GM12878 (cell line): ENCODE data around the gene WDFY4. TPM values are rescaled to one million over a fixed set of nuclear protein-coding genes. Genes with fewer than 3 reads are reported as not detected.

Source experiments
- ATAC-seq: fragments of 200-7000 bp; cut with Tn5 transposase; 3 replicates; pipeline ENCODE4 v1.9.1; 2020; ENCODE audit warnings: mild to moderate bottlenecking, moderate library complexity
- BruUV-seq: library from RNA; stranded (reverse); fragments of 400-500 nt; replicated peaks from 2 replicates; lab custom pipeline; 2021; lab: Mats Ljungman, UMichigan
- CTCF ChIA-PET: fragments of 300-600 bp; sonication (Branson Sonifier 250); formaldehyde crosslinking; extraction: SDS; loops from one replicate; lab custom pipeline; 2021; ENCODE audit warnings: inconsistent platforms; lab: Yijun Ruan, JAX
- POLR2A ChIA-PET: fragments of 350-600 bp; formaldehyde crosslinking; extraction: SDS; loops from one replicate; lab custom pipeline; 2021; ENCODE audit warnings: inconsistent platforms; lab: Charles Lee
- RAD21 ChIA-PET: fragments of 300-600 bp; sonication (Branson Sonifier 250); formaldehyde crosslinking; loops from one replicate; lab custom pipeline; 2023; ENCODE audit warnings: antibody characterized with exemption; ENCODE audit not compliant: unreplicated experiment; lab: Charles Lee
- SMC1A ChIA-PET: fragments of 300-600 bp; sonication (Branson Sonifier 250); formaldehyde crosslinking; loops from one replicate; lab custom pipeline; 2023; ENCODE audit not compliant: unreplicated experiment, uncharacterized antibody; lab: Charles Lee
- DNase-seq: peaks from one replicate; pipeline ENCODE4 v3.0.0-alpha.2; 2011; ENCODE audit warnings: low read depth, low spot score
- FAIRE-seq: peaks from 3 replicates; lab custom pipeline; 2011; peaks lifted over from hg19 to GRCh38; lab: Jason Lieb, UNC
- H2AFZ ChIP-seq: 2 replicates; pipeline ENCODE4 v1.6.0; 2011; ENCODE audit warnings: low read depth, low read length, control low read depth; ENCODE audit not compliant: control insufficient read depth
- H3K27ac ChIP-seq: 2 replicates; pipeline ENCODE4 v1.5.1; 2011; ENCODE audit warnings: control low read depth; ENCODE audit not compliant: control insufficient read depth, insufficient read depth
- H3K27me3 ChIP-seq, 2 experiments: replicated peaks in 1 of 2; 2 replicates each; pipeline versions ENCODE4 v1.6.0 to v1.6.1; 2011; ENCODE audit warnings: low read length in 1 of 2; ENCODE audit not compliant: control insufficient read depth in 2 of 2, insufficient read depth in 2 of 2
- H3K36me3 ChIP-seq, 2 experiments: 2 replicates each; pipeline ENCODE4 v1.5.1; 2011; ENCODE audit warnings: low read length in 1 of 2; ENCODE audit not compliant: control insufficient read depth in 2 of 2, insufficient read depth in 2 of 2
- H3K4me1 ChIP-seq: 2 replicates; pipeline ENCODE4 v1.6.1; 2011; ENCODE audit warnings: mild to moderate bottlenecking, low read length, moderate library complexity, mixed read lengths; ENCODE audit not compliant: control insufficient read depth, insufficient read depth
- H3K4me2 ChIP-seq: 2 replicates; pipeline ENCODE4 v1.6.0; 2011; ENCODE audit warnings: control low read depth; ENCODE audit not compliant: control insufficient read depth, insufficient read depth
- H3K4me3 ChIP-seq: fragments of 200-600 bp; sonication (generic); 2 replicates; pipeline ENCODE4 v1.5.1; 2016
- H3K79me2 ChIP-seq: 2 replicates; pipeline ENCODE4 v1.6.0; 2011; ENCODE audit warnings: low read length; ENCODE audit not compliant: control insufficient read depth, insufficient read depth
- H3K9ac ChIP-seq: 2 replicates; pipeline ENCODE4 v1.8.0; 2011; ENCODE audit warnings: low read length, control low read depth, mixed read lengths; ENCODE audit not compliant: control insufficient read depth, insufficient read depth
- H3K9me3 ChIP-seq: replicated peaks from 3 replicates; pipeline ENCODE4 v1.5.1; 2011; ENCODE audit warnings: mild to moderate bottlenecking, low read length; ENCODE audit not compliant: control insufficient read depth, insufficient read depth
- H4K20me1 ChIP-seq: 2 replicates; pipeline ENCODE4 v1.6.0; 2011; ENCODE audit not compliant: control insufficient read depth, insufficient read depth
- BACH1 ChIP-seq: fragments of 450-650 bp; IDR thresholded peaks from 2 replicates; pipeline ENCODE4 v1.6.1; 2017; ENCODE audit warnings: mild to moderate bottlenecking, borderline replicate concordance
- CBX5 ChIP-seq: sonication (generic); IDR thresholded peaks from 2 replicates; pipeline ENCODE4 v1.6.1; 2016; ENCODE audit warnings: low read depth, moderate library complexity, mild to moderate bottlenecking, inconsistent platforms
- E4F1 ChIP-seq: fragments of 450-650 bp; IDR thresholded peaks from 2 replicates; pipeline ENCODE4 v1.6.1; 2018; ENCODE audit warnings: borderline replicate concordance, mild to moderate bottlenecking; ENCODE audit not compliant: partially characterized antibody
- ETV6 ChIP-seq, 2 experiments: fragments of 450-650 bp in 1 of 2; IDR thresholded peaks in 1 of 2; conservative IDR thresholded peaks in 1 of 2; 2 replicates each; pipeline ENCODE4 v1.6.1; 2014; ENCODE audit warnings: antibody characterized with exemption in 1 of 2, borderline replicate concordance in 1 of 2, low read depth in 1 of 2, mild to moderate bottlenecking in 1 of 2, moderate library complexity in 1 of 2
- IKZF2 ChIP-seq, 2 experiments: fragments of 450-650 bp; IDR thresholded peaks; 2 replicates each; pipeline ENCODE4 v1.6.1; 2017; ENCODE audit warnings: mild to moderate bottlenecking in 2 of 2, moderate library complexity in 2 of 2
- JUNB ChIP-seq: IDR thresholded peaks from 2 replicates; pipeline ENCODE4 v1.6.1; 2016; ENCODE audit warnings: antibody characterized with exemption, mild to moderate bottlenecking
- MTA2 ChIP-seq: fragments of 450-650 bp; IDR thresholded peaks from 2 replicates; pipeline ENCODE4 v1.6.1; 2016; ENCODE audit warnings: low read depth, mild to moderate bottlenecking, moderate library complexity
- MYB ChIP-seq: fragments of 150-350 bp; IDR thresholded peaks from 2 replicates; pipeline ENCODE4 v1.6.1; 2014; ENCODE audit warnings: mild to moderate bottlenecking, low read depth, low read length, borderline replicate concordance
- NR2C2 ChIP-seq: IDR thresholded peaks from 2 replicates; pipeline ENCODE4 v1.6.1; 2011; ENCODE audit warnings: borderline replicate concordance, low read depth; ENCODE audit not compliant: control insufficient read depth, insufficient read length
- PML ChIP-seq: IDR thresholded peaks from 2 replicates; pipeline ENCODE4 v1.6.1; 2012; ENCODE audit warnings: low read length, inconsistent platforms
- POLR2A ChIP-seq: IDR thresholded peaks from 2 replicates; pipeline ENCODE4 v1.6.1; 2011; ENCODE audit warnings: low read depth, mild to moderate bottlenecking, low read length
- POLR2AphosphoS2 ChIP-seq: IDR thresholded peaks from 2 replicates; pipeline ENCODE4 v1.6.1; 2011; ENCODE audit warnings: low read depth, mild to moderate bottlenecking, low read length, improper control_type of control experiment, moderate library complexity
- POU2F2 ChIP-seq: IDR thresholded peaks from 3 replicates; pipeline ENCODE4 v1.6.1; 2011; ENCODE audit warnings: low read depth, mild to moderate bottlenecking, low read length, borderline replicate concordance
- RAD51 ChIP-seq: fragments of 450-650 bp; IDR thresholded peaks from 2 replicates; pipeline ENCODE4 v1.6.1; 2016; ENCODE audit warnings: moderate library complexity, mild to moderate bottlenecking, inconsistent platforms
- SMC3 ChIP-seq: IDR thresholded peaks from 2 replicates; pipeline ENCODE4 v1.6.1; 2011; ENCODE audit warnings: low read length, improper control_type of control experiment, borderline replicate concordance
- SRF ChIP-seq, 2 experiments: IDR thresholded peaks; 2 replicates each; pipeline ENCODE4 v1.6.1; 2011; ENCODE audit warnings: low read depth in 2 of 2, low read length in 2 of 2, mild to moderate bottlenecking in 1 of 2, moderate library complexity in 1 of 2
- STAT1 ChIP-seq: fragments of 450-650 bp; conservative IDR thresholded peaks from 2 replicates; pipeline ENCODE4 v1.6.1; 2014; ENCODE audit warnings: antibody characterized with exemption, mild to moderate bottlenecking
- ZNF592 ChIP-seq: fragments of 450-650 bp; IDR thresholded peaks from 2 replicates; pipeline ENCODE4 v1.6.1; 2017; ENCODE audit warnings: mild to moderate bottlenecking, moderate library complexity
- ZZZ3 ChIP-seq: IDR thresholded peaks from 2 replicates; pipeline ENCODE4 v1.6.1; 2011; ENCODE audit warnings: low read depth; ENCODE audit not compliant: control insufficient read depth, insufficient read length
- WGBS: methylation state at CpG from one replicate; pipeline ENCODE4 v1.1.6; 2016; ENCODE audit warnings: low lambda C conversion rate; ENCODE audit not compliant: insufficient replicate concordance, insufficient coverage; ENCODE audit errors: missing lambda C conversion rate; 5-methylcytosine and 5-hydroxymethylcytosine counted together
- in situ Hi-C: fragments of 300-500 bp; cut with MboI; formaldehyde crosslinking; loops from 9 replicates; pipeline ENCODE4 v1.14.3; 2018; ENCODE audit warnings: mixed read lengths
- intact Hi-C: fragments of 100-400 bp; cut with micrococcal nuclease; formaldehyde crosslinking; loops from one replicate; pipeline ENCODE4 v1.14.2; 2022; ENCODE audit not compliant: unreplicated experiment
- polyA plus RNA-seq, 11 experiments: library from polyadenylated mRNA; depleted of rRNA in 4 of 11; unstranded in 6 of 11; stranded (reverse) in 5 of 11; fragments of >200 nt; fragmentation: Nextera tagmentation in 4 of 11; fragmentation: Illumina TruSeq in 1 of 11; extraction: Ambion mirVana in 4 of 11; extraction: Trizol in 1 of 11; gene quantifications; 1 replicate in 1 of 11; 2 replicates in 10 of 11; pipeline versions ENCODE4 v1.2.1 to v1.2.3, GENCODE V29; 2011 to 2016; ENCODE audit warnings: inconsistent platforms in 2 of 11, missing spikeins in 2 of 11, low read depth in 1 of 11
- total RNA-seq, 4 experiments: library from RNA; depleted of rRNA in 3 of 4; stranded (reverse); fragments of >200 nt in 3 of 4; fragmentation: Illumina TruSeq in 1 of 4; extraction: Trizol in 1 of 4; gene quantifications; 2 replicates each; pipeline versions ENCODE4 v1.2.1 to v1.2.3, GENCODE V29; 2013 to 2021

Gene WDFY4
- total and polyA plus RNA-seq, 10 of the 15 experiments (the other 5 are each of a cell fraction or from before 2014, with no cell fraction given) = 13.5 to 132 (median 47.3) TPM

DNA sequence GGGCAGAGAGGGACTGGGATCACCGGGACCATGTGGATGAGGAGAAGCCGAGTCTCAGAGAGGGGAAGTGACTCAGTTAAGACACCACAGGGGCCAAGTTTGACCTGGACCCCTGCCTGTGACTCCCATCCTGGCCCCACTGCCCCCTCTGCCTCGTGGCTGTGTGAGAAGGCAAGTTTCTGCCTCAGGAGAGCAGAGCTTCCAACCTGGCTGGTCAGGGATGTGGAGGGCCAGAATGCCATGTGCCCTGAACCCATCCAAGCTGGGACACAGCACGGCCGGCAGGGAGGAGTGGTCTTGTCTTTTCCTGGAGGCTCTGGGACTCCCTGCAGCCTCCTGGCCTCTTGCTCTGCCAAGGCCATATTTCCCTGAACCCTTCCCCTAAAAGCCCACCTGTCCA is 19.5 kb downstream of the WDFY4 start:
- CTCF ChIA-PET = interaction anchor here (1.0 to 19.6 kb wide), 2 partner anchors 47 to 96 kb away, joined by 3 to 221 read pairs; no protein-coding TSS in a partner anchor
- Histone ChIP-seq H4K20me1 (no peaks in the 10 kb centered on the region; the same call in 1 of the 2 replicates), H2AFZ (no peak overlapping the region), H3K27me3 (no peaks in the 10 kb centered on the region), H3K9me3 (no peaks in the 10 kb centered on the region), H3K4me2 (no peak overlapping the region), H3K4me3 (no peak overlapping the region), H3K4me1 (peaks cover 24% of the 10 kb centered on the region), H3K36me3 (peaks cover 4 to 15% of the 10 kb centered on the region in 2 experiments), H3K9ac (no peak overlapping the region), H3K79me2 (peaks cover 75% of the 10 kb centered on the region), H3K27ac (no peak overlapping the region)
- BruUV-seq = no TSS peak
- no peak for ATAC-seq
- intact Hi-C loops = loop anchor here (5.0 kb wide), 1 partner anchor 152 kb away; no protein-coding TSS in a partner anchor
- RAD21 ChIA-PET = interaction anchor here (1.1 to 10.8 kb wide), 2 partner anchors 46 to 98 kb away, joined by 3 to 171 read pairs; no protein-coding TSS in a partner anchor
- POLR2A ChIA-PET = interaction anchor here (1.4 kb wide), 1 partner anchor 20 kb away, joined by 4 read pairs; no protein-coding TSS in a partner anchor
- TF ChIP-seq RAD51 (no peak), ZNF592 (no peak), ZZZ3 (no peak), IKZF2 (IDR thresholded peaks at IDR 0.05) (no peak), SRF (IDR thresholded peaks at IDR 0.05; ENCODE audit: low read depth in 2 of 2, low read length in 2 of 2) (no peak), BACH1 (no peak), MYB (no peak), CBX5 (no peak), NR2C2 (no peak), MTA2 (no peak), STAT1 (no peak), POLR2A (no peak), POU2F2 (no peak), E4F1 (no peak), JUNB (no peak), SMC3 (no peak), PML (no peak), ETV6 (conservative IDR thresholded peaks at IDR 0.05 in 1 of 2, IDR thresholded peaks at IDR 0.05 in 1 of 2; ENCODE audit: borderline replicate concordance in 1 of 2, low read depth in 1 of 2) (no peak), POLR2AphosphoS2 (no peak)
- no peak for DNase-seq
- FAIRE-seq = no peak
- in situ Hi-C loops = no loop called here
- WGBS = 42% methylated on average over 5 of the region's 5 CpGs
- SMC1A ChIA-PET = interaction anchor here (0.9 to 10.3 kb wide), 6 partner anchors 10 to 45 kb away, joined by 3 to 170 read pairs (median 17); no protein-coding TSS in a partner anchor
